Heart left ventricle (tissue), 13 donors: ENCODE data around the gene PASK.

ENCODE experiments used
- POLR2A ChIP-seq, 2 donors: fragments of 450-650 bp; IDR thresholded peaks; one replicate each; pipeline ENCODE4 v1.6.1; 2017; ENCODE audit warnings: antibody characterized with exemption in 2 of 2, mild to moderate bottlenecking in 2 of 2, moderate library complexity in 2 of 2
- TF ChIP-seq, protein P1 (sequence below), 12 donors: fragments of 200-600 bp; sonication (generic) in 4 of 12; IDR thresholded peaks; one replicate each; pipeline versions ENCODE4 v1.5.0 to v1.8.0; 2018 to 2022; ENCODE audit warnings: antibody characterized with exemption in 12 of 12, mild to moderate bottlenecking in 5 of 12
- donor health status: ischemic (EF 13 %, LVEDD 7.1; RV severe dilation, severe dysfunction).
- donor health status: DM: no; HTN: yes; CAD: no.
- donor health status: DM: no; HTN: no; CAD: no.
- donor health status: ischemic (EF 25% LVEDD 6.9; RV normal size, moderate dysfunction).
- donor health status: ischemic (EF 25% LVEDD 5.7; RV mildly dilated, moderate dysfunction).
- donor health status: ischemic (EF 35%, LVEDD 5.7; RV mildly dilated, moderate dysfunction).
- donor health status: nonischemic (EF 11% LVEDD 7.7; RV severe dilation, severe dysfunction).
- donor health status: DM: yes; HTN: yes; CAD: no.
- donor health status: PGD.
- donor health status: ischemic (EF 29% LVEDD 5.4; RV normal size, mild dysfunction).
- donor health status: nonischemic (EF 23%, LVEDD 6.1; RV moderate dilation, normal function).

- TF ChIP-seq, protein P1, sequence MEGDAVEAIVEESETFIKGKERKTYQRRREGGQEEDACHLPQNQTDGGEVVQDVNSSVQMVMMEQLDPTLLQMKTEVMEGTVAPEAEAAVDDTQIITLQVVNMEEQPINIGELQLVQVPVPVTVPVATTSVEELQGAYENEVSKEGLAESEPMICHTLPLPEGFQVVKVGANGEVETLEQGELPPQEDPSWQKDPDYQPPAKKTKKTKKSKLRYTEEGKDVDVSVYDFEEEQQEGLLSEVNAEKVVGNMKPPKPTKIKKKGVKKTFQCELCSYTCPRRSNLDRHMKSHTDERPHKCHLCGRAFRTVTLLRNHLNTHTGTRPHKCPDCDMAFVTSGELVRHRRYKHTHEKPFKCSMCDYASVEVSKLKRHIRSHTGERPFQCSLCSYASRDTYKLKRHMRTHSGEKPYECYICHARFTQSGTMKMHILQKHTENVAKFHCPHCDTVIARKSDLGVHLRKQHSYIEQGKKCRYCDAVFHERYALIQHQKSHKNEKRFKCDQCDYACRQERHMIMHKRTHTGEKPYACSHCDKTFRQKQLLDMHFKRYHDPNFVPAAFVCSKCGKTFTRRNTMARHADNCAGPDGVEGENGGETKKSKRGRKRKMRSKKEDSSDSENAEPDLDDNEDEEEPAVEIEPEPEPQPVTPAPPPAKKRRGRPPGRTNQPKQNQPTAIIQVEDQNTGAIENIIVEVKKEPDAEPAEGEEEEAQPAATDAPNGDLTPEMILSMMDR (IDR thresholded peaks at IDR 0.05), result no peak
- TF ChIP-seq POLR2A (IDR thresholded peaks at IDR 0.05), result no peak
Measured at GRCh38 chr2:241107031-241107783, 42.1 kb downstream of the PASK start.
